Measurements from ENCODE around the gene BLTP2.
"Not testable (repeated sequence)": the region's sequence is repeated elsewhere in the genome, so short reads cannot be mapped to it uniquely, and the experiment has no call there.

The BLTP2 gene

DNA sequence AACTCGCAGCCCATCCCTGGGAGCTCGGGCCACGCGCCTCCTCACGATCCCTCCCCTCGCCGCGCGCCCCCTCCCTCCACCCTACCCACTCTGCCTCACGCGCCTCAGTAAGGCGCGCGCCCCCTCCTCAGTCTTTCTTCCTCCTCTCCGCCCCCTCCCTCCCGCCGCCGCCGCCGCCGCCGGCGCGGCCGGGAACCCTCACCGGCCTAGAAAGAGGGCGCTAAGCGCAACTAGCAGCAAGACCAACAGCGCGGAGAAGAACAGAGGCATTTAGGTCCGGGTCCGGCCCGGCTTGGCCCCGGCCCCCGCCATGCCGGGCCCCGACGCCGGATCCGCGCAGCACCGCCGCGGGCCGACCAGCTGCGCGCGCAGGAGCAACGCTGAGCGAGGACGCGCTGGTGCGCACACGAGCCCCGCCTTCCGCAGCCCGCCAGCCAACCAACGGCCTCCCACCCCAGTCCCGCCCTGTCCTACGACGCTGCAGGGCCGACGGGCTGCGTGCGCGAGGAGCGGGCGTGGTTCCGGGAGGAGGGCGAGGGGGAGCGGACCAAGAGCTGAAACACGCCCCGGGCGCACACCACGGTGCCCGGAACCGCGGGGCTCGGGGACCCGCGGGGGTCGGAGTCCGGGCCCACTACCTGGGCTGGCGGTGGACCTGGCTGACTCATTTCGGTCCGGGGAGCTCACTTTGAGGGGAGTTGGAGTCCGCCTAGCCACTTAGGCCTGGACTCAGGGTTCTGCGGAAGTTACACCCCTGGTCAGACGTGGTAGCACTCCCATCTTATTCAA, at the start of gene BLTP2:
Gene BLTP2, minus strand, starts transcription at position 372 of the 789 bp plus-strand sequence. Its CDS starts 102 bp downstream, at position 270.
- DNase-seq (ENCODE audit: extremely low read depth in 1 of 2, low read depth in 1 of 2) = peak; percentile 95 to 96

DNA sequence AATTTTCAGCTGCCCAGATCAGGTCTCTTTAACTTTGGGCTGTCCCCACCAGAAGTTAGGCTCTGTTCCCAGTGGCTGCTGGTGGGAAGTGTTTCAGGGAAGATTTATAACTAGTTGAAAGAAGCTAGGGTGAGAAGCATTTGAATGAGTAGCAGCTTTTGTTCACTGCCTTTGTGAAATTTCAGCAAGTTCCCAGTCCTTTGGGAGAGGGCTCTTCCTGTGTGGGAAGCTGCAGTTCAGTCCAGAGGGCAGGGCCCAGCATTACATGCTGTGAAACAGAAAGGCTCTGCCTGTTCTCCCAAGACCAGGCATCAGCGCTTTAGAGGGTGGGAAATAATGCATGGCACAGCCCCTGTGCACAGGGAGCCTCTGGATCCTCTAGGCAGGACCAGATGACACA, 48.9 kb upstream of the BLTP2 start:
- no peak for DNase-seq (ENCODE audit: extremely low read depth in 1 of 2, low read depth in 1 of 2)

DNA sequence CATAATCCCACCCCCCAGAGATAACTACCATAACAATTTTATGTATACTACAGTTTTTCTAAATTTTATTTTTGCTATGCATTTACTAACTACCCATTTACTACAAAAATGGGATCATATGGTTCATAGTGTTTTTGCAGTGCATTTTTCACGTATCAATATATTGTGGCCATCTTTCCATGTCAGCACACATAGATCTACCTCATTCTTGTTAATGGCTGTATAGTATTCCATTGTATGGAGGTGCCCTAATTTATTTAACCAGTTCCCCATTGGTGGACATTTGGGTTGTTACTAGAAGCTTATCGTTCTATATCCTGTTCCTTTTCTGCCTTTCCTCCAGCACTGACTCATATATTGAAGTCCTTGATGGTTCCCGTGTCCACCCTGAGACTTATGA, 44.1 kb upstream of the BLTP2 start:
- no peak for DNase-seq (ENCODE audit: extremely low read depth in 1 of 2, low read depth in 1 of 2)

DNA sequence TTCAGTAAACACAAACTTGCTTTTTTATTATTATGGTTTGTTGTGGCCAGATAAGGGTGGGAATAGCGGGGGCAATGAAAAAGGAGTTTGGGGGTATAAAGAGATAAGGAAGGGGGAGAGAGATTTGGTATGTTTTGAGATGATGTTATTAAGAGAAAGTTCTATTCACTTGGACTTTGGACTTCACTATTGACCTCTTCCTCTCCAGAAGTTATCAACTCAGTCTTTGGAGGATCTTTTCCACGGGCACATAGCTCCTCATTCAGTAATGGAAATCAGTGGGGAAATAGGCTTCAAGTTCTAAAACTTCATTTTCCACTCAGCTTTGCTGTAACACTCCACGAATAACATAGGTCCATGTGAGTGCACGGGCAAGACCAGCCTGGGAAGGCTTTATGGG, 43.5 kb upstream of the BLTP2 start:
- DNase-seq (ENCODE audit: extremely low read depth in 1 of 2, low read depth in 1 of 2) = no peak

DNA sequence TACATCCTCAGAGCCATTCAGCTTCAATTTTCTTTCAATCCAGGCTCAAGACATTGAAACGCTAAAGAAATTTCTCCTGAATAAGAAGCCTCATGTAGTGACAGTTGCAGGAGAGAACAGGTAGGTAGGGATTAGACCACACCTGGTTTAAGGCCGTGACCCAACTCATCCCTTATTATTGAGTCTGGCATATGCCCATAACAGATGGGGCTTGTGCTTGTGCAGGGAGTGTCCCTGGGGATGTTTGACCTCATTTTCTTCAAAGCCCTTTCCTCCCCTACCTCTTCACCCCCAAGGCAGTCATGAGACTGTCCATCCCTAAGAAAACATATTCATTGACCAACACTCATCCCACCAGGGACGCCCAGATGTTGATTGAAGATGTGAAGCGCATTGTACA, 41.3 kb upstream of the BLTP2 start:
- DNase-seq (ENCODE audit: extremely low read depth in 1 of 2, low read depth in 1 of 2) = no peak

DNA sequence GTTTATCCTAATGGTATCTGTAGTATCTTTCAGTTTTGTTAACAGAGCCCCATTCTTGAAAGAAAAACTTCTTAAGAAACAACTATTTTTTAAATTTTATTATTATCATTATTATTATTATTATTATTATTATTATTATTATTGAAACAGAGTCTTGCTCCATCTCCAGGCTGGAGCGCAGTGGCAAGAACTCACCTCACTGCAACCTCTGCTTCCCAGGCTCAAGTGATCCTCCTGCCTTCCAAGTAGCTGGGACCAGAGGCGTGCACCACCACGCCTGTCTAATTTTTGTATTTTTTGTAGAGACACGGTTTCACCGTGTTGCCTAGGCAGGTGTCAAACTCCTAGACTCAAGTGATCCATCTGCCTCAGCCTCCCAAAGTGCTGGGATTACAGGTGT, 40.4 kb upstream of the BLTP2 start:
- no peak for DNase-seq (ENCODE audit: extremely low read depth in 1 of 2, low read depth in 1 of 2)

DNA sequence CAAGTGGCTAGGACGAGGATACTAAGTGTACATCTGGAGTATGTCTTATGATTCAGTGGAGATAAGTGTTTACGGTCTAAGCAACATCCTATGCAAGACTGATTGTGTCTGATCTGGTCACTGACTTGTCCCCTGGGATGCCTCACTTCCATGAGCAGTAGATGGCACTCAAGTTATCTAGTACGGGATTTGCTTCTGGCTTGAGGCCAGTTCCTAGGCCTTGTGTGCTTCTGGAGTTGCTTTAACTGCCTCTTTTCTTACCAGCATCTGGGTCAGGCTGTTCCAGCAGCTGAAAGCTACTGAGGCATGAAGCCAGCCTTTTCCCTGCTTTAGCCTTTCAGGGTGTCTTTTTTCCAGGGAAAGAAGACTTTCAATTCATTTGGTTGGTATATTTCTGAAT, 40.0 kb upstream of the BLTP2 start:
- DNase-seq (ENCODE audit: extremely low read depth in 1 of 2, low read depth in 1 of 2) = no peak

DNA sequence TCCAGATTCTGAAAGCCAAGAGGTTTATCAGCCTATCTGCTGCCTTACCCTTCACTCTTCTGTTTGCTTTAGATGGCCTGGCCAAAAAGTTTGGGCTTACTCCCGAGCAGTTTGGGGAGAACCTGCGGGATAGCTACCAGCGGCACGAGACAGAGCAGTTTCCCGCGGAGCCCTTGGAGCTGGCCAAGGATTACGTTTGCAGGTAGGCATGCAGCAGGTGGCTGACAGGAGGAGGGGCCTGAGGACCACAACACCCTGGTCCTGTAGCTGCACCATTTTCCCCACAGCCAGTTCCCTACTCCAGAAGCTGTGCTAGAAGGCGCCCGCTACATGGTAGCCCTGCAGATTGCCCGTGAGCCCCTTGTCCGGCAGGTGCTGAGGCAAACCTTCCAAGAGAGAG, 37.7 kb upstream of the BLTP2 start:
- no peak for DNase-seq (ENCODE audit: extremely low read depth in 1 of 2, low read depth in 1 of 2)

DNA sequence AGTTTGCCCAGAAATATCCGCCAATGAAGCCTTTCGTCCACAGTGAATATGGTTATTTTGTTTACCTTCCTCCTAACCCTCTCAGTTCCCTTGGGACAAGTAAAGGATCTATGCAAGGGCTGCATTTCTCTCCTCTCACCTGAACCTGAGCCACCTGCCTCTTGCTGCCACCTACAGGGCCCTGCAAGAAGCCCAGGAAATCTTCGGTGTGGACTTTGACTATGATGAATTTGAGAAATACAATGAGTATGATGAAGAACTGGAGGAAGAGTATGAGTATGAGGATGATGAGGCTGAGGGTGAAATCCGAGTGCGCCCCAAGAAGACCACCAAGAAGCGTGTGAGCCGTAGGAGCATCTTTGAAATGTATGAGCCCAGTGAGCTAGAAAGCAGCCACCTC, 31.0 kb upstream of the BLTP2 start:
- no peak for DNase-seq (ENCODE audit: extremely low read depth in 1 of 2, low read depth in 1 of 2)

DNA sequence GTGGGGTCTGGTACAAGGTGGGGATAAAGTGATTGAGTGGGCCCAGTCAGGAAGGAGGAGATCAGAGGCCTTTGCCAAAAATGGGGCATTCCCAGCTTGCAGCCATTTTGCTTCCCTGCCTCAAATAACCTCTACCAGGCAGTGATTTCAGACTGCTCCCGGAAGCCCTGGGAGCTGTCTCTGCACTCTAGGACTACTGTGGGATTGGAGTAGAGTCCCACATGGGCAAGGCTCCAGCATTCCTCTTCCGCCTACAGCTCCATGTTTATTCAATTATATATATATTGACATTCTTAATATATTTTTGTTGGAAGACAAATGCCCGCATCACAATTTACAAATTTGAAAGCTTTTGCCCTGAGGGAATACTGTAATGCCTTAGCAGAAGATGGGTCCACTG, 30.5 kb upstream of the BLTP2 start:
- no peak for DNase-seq (ENCODE audit: extremely low read depth in 1 of 2, low read depth in 1 of 2)

DNA sequence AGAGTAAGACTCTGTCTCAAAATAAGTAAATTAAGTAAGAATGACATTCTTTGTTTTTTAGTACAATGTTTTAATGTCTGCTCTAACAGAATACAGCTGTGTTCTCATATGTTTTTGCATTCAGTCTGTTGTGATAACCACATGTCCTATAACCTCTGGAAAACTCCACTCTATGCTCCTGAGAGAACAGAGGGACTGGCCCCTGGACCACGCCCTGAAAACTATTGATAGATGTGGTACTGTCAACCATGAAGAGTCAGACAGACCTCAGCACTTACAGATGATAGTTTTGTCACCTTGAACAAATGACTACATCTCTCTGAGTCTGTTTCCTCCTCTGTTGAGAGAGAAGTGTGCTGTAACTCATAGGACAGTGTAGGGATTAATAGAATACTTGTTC, 25.0 kb upstream of the BLTP2 start:
- DNase-seq (ENCODE audit: extremely low read depth in 1 of 2, low read depth in 1 of 2) = no peak

DNA sequence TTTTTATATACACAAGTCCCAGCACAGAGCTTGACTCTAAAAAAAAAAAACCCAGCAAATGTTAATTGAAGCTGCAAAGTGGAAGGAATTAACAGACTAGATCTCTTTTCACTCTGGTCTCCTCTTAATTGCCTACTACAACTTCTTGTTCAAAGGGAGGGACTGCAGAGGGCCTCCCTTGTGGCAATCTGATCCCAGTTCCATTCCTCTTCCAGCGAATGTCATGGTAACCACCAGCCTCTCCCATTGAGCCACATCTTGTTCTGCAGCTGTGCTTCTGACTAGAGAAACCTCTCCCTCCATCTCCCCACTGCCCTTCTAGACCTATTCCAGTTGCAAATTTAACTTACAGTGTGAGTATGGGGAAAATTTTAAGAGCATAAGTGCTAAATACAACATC, 22.9 kb upstream of the BLTP2 start:
- DNase-seq (ENCODE audit: extremely low read depth in 1 of 2, low read depth in 1 of 2) = no peak

DNA sequence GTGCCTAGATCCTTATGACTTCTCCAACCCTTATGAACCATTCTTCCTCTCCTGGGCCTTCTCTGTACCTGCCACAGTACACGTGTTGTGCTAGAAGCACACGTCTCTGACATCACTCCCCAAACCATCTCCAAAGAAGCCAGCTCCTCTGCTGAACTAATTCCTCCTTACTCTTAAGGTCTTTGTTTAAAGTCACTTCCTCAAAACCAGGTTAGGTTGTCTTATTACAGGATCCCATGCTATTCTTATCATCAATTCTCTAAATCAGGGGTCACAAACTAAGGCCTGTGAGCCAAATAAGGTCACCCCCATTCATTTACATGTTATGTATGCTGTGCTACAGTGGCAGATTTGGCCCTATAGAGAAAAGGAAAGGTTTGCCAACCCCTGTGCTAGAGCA, 21.0 kb upstream of the BLTP2 start:
- no peak for DNase-seq (ENCODE audit: extremely low read depth in 1 of 2, low read depth in 1 of 2)

DNA sequence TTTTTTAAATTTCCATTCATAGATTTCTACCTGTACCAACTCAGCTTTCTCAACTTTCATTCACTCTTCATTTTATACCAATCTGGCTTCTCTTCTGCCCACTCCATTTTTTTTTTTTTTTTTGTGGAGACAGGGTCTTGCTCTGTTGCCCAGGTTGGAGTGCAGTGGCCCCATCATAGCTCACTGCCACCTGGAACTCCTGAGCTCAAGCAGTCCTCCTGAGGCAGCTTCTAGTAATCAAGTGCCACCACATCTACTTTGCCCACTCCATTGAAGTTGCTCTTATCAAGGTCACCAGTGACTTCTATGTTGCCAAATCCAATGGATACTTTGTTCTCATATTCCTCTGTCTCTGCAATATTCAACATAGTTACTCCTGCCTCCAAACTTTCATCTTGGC, 18.8 kb upstream of the BLTP2 start:
- DNase-seq (ENCODE audit: extremely low read depth in 1 of 2, low read depth in 1 of 2) = no peak

DNA sequence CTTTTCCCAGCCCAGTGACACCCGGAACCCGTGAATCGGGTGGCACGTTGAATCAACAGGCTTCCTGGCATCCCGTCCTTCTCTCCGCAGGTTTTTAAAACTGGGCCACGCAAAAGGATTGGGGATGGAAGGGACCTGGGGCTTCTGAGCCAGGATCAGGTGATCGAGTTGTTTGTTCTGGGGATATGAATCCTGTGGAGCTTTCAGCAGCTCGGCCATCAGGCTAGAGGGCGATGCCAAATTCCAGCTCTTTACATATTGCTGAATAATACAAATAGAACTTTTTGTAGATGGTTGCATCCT, 17.5 kb upstream of the BLTP2 start:
- no peak for DNase-seq (ENCODE audit: extremely low read depth in 1 of 2, low read depth in 1 of 2)

DNA sequence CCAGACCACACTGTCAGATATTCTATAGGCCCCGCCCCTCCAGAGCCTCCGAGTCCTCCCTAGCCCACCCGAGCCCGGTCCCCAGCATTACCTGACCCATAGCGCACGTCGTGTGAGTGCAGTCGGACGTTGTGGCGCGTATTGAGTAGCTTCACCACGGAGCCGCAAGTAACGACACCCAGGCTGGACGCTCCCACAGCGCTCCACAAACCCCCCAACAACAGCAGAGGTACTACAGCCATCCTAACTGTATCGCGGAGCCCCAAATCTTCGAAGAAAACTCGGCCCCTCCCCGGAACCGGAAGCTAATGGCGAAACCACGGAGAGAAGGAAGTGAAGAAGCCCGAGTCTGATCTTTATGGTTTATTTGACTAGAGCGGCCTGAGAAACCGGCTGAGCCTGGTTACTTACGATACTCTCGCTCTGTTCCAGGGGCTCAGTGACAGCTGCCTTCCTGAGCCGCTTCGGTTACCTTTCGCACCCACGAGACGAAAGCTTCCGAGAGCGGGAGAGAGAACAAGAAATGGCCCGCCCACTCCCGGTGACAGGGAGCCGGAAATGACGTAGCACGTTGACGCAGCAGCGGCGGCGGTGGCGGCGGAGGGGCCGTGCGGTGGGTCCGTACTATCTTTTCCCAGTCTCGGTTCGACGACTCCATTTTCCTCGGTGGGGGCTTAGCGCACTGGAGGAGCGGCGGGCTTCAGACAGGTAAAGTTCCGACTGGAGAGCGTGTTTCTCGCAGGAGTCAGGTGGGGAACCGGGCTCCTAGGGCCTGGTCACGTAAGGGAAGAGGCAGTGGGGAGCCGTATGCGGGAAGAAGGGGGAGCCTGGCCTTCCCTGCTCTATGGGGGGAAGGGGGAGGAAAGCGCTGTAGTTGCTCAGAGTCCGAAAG, 16.9 kb upstream of the BLTP2 start, which contains the start of the genes SDF2 and SUPT6H:
Gene SDF2, minus strand, starts transcription at position 272 of the 892 bp plus-strand sequence. Its CDS starts 30 bp downstream, at position 242.
Gene SUPT6H, plus strand, starts transcription at position 571 of the 892 bp plus-strand sequence. CDS start 11,197 bp downstream, outside the sequence.
- DNase-seq (ENCODE audit: extremely low read depth in 1 of 2, low read depth in 1 of 2) = peak; percentile 86 to 92

DNA sequence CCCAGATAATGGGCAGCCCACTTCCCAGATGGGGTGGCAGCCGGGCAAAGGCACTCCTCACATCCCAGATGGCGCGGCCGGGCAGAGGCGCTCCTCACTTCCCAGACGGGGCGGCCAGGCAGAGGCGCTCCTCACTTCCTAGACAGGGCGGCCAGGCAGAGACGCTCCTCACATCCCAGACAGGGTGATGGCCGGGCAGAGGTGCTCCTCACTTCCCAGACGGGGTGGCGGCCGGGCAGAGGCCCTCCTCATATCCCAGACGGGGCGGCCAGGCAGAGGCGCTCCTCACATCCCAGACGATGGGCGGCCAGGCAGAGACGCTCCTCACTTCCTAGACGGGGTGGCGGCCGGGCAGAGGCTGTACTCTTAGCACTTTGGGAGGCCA, 14.5 kb upstream of the BLTP2 start:
- not testable (repeated sequence) for DNase-seq (ENCODE audit: extremely low read depth in 1 of 2, low read depth in 1 of 2)

DNA sequence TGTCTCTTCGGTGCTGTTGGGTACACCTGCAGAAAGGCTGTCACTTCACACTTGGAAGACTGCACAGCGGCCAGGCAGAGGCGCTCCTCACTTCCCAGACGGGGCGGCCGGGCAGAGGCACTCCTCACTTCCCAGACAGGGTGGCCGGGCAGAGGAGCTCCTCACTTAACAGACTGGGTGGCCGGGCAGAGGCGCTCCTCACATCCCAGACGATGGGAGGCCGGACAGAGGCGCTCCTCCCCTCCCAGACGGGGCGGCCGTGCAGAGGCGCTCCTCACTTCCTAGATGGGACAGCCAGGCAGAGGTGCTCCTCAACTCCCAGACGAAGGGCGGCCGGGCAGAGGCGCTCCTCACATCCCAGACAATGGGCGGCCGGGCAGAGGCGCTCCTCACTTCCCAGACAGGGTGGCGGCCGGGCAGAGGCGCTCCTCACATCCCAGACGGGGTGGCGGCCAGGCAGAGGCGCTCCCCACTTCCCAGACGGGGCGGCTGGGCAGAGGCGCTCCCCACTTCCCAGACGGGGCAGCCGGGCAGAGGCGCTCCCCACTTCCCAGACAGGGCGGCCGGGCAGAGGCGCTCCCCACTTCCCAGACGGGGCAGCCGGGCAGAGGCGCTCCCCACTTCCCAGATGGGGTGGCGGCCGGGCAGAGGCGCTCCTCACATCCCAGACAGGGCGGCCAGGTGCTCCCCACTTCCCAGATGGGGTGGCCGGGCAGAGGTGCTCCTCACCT, 14.0 kb upstream of the BLTP2 start:
- not testable (repeated sequence) for DNase-seq (ENCODE audit: extremely low read depth in 1 of 2, low read depth in 1 of 2)

DNA sequence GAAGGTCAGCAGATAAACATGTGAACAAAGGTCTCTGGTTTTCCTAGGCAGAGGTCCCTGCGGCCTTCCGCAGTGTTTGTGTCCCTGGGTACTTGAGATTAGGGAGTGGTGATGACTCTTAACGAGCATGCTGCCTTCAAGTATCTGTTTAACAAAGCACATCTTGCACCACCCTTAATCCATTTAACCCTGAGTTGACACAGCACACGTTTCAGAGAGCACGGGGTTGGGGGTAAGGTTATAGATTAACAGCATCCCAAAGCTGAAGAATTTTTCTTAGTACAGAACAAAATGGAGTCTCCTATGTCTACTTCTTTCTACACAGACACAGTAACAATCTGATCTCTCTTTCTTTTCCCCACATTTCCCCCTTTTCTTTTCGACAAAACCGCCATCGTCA, 13.4 kb upstream of the BLTP2 start:
- not testable (repeated sequence) for DNase-seq (ENCODE audit: extremely low read depth in 1 of 2, low read depth in 1 of 2)

DNA sequence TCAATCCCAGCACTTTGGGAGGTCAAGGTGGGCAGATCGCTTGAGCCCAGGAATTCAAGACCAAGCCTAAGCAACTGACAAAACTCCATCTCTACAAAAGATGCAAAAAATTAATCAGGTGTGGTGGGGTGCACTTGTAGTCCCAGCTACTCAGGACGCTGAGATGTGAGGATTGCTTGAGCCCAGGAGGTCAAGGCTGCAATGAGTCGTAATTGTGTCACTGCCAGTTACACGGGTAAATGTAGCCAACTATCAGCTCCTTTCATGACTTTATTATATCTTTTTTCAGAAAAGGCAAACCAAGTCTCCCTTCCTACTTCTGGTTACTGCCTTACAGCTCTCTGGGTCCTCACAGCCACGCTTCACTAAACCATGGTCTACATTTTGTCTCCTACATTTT, 12.8 kb upstream of the BLTP2 start:
- DNase-seq (ENCODE audit: extremely low read depth in 1 of 2, low read depth in 1 of 2) = no peak

DNA sequence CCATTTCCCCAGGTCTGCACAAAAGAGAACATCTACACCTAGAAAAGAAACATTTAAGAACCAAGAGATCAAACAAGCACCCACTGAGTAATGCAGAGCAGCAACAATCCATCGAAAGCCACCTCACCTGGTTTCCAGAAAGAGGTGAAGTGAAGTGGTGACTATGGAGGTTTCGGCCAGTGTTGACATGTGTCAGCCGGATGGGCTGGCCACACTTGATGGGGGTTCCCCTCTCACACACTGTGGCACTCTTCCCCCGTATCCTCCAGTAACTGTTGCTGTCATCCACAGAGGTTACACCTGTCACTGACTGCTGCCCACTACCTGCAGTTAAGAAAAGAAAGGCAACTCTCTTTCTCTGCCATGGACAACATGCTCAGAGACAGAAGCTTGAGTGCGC, 10.2 kb upstream of the BLTP2 start:
- no peak for DNase-seq (ENCODE audit: extremely low read depth in 1 of 2, low read depth in 1 of 2)
